Measurements from ENCODE around the gene CASKIN2.

The CASKIN2 gene

DNA sequence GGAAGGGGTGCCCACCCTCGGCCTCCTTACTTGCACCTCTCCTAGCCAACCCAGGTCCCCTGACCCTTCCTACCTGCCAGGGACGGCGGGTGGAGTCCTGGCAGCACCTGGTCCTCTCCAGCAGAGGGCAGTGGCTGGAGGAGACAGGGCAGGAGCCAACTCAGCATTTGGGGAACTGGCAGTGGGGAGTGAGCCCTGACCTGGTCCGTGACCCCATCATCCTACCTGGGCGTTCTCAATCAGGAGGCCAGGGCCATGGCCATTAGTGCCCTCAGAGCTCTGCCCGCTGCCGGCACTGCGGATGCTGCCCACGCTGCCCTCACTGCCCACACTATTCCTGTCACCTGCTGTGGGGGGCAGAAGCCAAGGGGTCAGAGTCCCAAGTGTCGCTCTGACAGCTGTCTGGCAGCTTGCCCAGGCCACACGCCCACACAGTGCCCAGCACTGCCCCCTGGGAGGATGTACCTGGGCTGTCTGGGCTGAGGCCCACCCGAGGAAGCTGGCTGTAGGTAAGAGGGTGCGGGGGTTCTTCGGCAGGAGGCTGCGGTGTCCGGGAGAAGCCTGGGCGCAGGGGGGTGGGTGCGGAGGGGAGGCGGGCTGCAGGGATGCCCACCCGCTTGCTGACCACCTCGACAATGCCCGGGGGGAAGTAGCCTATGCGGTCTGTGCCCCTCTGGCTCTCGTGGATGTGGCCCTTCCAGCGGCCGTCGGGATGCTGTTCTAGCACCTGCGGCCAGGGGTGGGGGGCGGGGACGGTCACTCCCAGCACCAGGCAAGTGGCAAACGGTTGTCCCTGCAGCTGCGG lies 10.8 kb downstream of the CASKIN2 start:
- no peak for DNase-seq (ENCODE audit: low spot score)

DNA sequence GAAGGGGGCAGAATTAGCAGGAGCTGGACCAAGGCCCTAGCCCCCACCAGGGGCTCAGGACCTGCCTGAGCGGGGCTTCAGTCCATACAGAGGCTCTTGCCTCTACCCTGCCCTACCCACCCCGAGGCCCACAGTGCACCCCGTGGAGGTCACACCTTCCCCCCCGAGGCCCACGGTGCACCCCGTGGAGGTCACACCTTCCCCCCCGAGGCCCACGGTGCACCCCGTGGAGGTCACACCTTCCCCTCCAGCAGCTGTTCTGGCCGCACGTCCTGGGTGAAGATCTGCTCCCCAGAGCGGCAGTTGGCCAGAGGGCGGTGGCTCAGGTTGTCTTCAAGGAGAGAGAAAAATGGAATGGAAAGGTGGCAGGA lies 11.4 kb downstream of the CASKIN2 start:
- DNase-seq (ENCODE audit: low spot score): no peak

DNA sequence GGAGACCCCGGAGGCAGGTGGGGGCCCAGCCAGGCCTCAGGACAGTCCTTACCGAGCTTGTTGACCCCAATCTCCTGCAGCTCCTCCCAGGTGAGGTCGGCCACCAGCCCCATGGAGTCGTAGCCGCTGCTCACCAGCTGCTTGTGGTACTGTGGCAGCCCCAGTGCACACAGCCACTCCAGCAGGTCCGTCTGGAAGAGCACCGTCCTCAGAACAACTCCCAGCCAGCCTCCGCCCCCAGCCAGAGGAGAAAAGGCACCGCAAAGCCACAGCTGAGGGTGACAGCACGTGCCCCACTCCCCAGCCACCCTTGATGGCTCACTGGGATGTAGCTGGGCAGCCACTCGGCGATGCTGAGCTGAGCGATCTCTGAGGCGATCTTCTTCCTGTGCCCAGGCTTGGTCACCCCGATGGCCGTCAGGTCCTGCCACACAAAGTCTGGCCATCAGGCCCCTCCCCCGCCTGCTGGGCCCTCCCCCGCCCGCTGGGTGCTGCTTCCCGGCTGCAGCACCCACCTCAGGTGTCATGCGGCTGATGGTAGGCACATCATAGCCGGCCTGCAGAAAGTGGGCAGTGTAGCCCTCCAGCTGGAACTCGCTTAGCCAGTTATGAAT lies 11.9 kb downstream of the CASKIN2 start:
- DNase-seq (ENCODE audit: low spot score): no peak

DNA sequence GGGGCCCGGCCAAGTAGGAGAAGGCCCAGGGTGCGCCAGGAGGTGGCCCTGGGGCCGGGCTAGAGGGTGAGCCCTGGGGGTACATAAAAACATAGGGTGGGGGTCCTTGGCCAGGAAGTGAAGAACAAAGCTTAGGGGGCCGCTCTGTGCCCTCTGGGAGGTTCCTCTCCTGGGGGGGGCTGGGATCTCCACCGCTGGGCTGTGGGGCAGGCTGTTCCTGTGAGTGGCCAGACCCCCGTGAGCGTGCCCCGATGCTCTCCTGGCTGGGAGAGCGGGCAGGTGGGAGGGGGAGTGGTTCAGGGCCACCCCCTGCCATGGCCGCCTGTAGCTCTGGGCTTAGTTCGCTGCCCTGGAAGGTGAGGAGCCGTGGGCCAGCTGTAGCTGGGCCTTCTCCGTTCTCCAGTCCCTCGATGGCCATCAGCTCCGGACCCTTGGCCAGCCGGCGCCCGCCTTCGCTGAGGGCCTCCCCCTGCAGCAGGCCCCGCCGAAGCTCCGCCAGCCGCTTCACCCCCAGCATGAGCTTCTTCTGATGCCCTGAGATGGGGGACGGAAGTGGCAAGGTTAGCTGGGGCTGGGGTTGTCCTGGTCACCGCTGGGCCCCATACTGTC lies 12.5 kb downstream of the CASKIN2 start:
- DNase-seq (ENCODE audit: low spot score): no peak

DNA sequence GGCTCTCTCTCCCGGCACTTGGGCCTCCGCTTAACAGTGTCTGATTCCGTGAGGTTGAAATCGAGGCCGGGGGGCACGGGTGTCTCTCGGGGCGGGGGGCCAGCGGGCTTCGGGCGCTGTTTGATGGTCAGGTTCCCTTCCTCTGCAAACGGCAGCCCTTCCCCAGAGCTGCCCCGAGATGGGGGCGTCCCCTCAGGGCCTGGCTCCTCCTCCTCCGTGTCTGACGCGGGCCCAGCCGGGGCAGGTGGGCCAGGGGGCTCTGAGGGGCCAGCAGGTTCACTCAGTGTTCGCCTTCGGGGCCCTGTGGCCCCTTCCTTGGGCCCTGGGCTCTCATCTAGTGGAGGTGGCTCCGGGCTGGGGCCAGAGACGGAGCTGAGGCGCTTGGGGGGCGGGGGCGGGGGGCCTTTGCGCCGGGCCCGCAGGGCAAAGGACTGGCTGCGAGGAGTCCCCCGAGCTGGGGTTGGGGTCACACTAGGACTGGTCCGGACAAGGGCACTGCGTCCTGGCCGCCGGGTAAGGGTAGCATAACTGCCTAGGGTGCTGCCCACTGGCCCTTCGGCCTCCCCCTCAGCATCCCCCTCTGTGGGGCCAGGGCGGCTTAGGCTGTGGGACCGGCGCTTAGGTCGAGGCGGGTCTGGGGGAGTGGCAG lies 13.1 kb downstream of the CASKIN2 start:
- DNase-seq (ENCODE audit: low spot score): no peak

DNA sequence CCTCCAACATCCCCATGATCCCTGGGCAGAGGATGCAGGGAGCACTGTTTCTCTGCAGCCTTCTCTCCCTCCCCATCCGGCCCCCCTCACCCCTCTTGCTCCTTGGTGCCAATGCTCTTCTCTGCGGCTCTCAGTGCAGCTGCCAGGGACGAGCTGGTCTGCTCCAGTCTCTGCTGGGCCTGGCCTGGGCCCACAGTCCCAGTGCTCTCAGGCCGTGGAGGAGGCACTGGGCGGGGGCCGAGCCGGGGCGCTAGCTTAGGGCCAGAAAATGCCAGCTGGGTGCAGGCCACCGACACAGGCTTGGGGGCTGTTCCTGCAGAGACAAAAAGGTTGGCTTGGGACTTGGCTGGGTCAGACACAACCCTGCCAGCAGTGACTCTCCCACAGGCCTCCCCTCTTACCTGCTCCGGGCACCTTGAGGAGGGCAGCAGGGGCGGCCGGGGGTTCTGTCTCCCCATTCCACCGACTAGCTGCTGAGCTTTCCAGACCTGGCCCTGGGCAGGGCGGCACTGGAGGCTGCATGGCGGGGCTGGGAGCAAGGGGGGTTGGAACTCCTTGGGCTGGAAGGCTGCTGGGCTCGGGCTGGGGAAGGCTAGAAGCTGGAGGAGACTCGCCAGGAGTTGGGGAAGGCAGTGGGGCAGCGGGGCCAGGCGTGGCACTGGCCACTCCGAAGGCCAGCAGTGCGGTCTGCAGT lies 13.8 kb downstream of the CASKIN2 start:
- DNase-seq (ENCODE audit: low spot score): peak; percentile 93

DNA sequence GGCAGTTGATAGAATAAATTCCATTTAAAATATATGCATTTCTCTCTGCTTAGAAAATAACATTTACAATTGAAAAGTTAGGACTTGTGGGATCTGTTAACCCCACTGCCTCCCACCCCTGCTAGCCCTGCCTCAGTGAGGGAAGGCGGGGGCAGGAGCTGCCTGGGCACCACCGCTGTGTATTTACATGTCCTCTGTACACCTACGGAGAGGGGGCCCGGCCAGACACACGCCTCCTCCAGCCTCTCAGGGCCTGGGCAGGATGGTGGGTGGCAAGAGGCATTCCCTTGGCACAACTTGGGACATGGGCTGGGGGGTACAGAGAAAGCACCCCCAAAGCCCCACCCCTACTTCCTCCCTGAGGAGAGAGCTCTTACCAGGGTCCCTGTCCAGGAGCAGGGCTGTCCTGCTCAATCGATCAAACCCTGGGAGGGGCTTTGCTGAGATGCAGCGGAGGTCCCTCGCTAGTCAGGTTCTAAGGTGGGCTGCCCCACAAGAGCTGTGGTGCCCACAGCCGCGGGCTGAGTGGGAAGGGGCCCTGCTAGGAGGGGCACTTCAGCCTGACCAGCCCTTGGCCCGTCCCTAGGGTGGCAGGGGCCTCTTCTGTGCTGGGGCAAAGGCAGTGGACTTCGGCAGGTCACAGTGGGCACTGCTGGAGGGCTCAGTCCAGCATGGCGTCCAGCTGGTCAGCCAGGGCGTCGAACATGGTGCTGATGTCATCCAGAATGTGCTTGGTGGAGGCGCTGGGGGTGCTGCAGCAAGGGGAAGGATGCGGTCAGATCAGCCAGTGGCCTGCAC lies 14.7 kb downstream of the CASKIN2 start:
- DNase-seq (ENCODE audit: low spot score): no peak

DNA sequence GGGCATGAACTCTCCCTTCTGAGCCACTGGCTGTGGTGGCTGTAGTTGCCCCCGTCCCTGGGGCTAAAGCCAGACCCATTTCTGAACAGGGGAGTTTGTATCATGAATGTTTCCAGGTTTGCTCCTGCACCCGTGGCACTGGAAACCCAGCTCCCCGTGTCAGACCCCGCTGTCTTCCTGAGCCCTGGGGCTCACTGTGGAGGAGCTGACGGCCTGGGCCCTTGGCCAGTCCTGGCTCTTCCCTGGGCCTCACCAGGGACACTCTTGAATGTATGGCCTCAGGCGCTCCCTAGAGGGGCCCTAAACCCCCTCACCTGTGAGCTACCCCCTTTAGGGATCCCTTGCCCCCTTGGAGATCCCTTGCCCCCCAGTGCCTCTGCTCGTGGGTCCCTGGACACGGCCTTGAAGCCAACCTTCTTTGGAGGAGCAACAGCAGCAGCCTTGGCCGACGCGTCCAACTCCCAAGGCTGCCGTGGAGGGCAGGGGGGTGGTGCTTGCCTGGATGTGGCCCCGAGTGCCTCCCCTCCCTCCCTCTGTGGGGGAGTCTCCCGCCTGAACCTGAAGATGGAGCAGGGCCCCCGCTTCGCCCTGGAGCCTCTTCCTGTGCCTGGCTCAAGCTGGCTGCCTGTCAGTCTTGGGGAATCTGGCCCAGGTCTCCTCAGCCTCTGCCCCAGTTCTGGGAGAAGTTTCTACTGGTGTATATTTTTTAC lies 15.9 kb downstream of the CASKIN2 start:
- DNase-seq (ENCODE audit: low spot score): no peak

DNA sequence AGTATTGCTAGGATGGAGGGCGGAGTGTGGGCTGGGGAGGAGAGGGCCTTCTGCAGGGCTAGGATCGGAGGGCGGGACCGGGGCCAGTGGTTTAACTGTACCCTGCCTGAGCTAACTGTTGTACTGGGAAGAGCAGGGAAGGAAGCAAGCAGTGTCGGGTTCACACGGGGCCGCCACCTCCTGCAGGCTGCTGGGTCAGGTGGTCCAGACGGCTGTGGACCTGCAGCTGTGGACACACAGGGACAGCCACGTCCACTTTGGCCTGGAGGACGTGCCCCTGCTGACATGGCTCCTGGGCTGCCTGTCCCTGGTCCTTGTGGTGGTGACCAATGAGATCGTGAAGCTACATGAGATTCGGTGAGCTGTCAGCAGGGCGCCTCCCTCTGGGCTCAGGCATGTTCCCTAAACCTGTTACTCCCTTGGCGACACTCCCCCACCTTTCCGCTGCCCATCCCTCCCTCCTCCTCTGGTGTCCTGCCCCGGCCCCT lies 16.6 kb downstream of the CASKIN2 start:
- no peak for DNase-seq (ENCODE audit: low spot score)

DNA sequence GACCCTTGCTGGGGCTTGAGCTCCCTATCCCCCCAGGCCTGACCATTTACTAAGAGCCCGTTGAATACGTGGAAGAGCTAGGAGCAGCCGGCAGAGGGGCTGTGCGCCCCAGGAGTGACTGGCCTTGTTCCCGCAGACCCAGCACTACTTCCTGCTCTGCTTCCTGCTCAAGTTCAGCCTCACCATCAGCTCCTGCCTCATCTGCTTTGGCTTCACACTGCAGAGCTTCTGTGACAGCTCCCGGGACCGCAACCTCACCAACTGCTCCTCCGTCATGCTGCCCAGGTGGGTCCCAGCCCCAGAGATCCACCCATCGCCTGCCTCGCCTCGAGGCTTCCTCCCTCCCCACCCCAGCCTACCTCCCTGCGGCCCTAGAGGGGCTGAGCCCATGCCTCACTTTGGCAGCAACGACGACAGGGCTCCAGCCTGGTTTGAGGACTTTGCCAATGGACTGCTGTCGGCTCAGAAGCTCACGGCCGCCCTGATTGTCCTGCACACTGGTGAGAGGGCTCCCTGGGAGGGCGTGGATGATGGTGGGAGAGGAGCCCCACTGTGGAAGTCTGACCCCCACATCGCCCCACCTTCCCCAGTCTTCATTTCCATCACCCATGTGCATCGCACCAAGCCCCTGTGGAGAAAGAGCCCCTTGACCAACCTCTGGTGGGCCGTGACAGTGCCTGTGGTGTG lies 17.2 kb downstream of the CASKIN2 start:
- no peak for DNase-seq (ENCODE audit: low spot score)

DNA sequence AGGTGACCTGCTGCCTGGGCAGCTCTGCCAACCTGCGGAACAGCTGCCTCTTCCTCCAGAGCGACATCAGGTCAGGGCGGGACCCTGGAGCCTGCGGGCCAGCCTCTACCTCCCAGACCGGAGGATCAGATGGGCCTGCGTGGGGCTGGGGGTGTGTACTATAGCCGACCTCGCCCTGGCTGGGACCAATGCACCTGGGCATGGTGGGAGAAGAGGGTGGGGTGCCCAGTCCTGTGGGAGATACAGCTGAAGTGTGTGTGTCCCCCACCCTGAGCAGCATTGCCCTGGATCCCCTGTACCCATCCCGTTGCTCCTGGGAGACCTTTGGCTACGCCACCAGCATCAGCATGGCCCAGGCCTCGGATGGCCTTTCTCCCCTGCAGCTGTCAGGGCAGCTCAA lies 19.3 kb downstream of the CASKIN2 start:
- no peak for DNase-seq (ENCODE audit: low spot score)

DNA sequence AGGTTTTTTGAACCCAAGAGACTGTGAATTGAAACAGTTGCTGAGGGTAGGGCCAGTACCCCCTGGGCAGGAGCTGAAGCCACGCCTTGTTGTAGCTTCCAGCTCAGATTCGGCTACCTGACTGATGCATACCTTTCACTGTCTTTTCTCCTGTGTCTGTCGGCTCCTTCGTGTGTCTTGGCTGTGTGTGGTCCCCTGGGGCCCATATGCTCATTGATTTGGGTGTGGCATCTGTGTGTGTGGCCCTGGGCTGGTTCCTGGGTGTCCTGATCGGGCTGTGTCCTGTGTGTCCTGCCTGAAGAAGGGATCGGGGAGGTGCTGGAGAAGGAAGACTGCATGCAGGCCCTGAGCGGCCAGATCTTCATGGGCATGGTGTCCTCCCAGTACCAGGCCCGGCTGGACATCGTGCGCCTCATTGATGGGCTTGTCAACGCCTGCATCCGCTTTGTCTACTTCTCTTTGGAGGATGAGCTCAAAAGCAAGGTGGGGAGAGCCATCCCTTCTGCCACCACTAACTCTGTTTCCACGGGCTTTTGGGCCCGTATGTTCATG lies 20.9 kb downstream of the CASKIN2 start:
- DNase-seq (ENCODE audit: low spot score): no peak

DNA sequence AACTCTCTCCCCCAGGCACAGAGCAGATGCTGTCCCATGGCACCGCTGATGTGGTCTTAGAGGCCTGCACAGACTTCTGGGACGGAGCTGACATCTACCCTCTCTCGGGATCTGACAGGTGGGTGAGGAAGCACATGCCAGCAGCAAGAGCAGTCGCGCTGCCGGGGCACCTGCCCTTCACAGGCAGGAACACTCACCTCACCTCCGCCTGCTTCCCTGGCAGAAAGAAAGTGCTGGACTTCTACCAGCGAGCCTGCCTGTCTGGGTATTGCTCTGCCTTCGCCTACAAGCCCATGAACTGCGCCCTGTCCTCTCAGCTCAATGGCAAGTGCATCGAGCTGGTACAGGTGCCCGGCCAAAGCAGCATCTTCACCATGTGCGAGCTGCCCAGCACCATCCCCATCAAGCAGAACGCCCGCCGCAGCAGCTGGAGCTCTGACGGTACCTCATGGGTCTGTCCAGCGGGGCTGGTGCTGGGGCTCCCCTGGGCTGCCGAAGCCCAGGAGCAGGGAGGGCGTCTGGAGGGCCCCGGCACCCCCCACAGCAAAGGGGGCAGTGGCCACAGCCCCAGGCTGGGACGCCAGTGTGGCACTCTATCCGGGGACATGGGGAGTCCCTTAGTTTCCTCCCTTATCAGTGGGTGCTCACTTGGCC lies 21.7 kb downstream of the CASKIN2 start:
- no peak for DNase-seq (ENCODE audit: low spot score)

DNA sequence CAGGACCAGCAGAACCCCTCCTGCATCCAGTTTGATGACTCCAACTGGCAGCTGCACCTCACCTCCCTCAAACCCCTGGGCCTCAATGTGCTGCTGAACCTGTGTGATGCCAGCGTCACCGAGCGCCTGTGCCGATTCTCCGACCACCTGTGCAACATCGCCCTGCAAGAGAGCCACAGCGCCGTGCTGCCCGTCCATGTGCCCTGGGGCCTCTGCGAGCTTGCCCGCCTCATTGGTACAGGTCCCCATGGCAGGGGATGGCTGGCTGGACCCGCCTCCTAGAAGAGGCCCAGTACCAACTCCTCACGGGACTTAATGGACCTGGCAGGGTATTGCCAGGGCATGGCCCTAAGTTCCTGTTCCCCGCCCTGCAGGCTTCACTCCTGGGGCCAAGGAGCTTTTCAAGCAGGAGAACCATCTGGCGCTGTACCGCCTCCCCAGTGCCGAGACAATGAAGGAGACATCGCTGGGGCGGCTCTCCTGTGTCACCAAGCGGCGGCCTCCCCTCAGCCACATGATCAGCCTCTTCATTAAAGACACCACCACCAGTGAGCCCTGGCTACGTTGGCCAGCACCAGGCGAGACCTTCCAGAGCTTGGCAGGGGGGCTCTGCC lies 22.7 kb downstream of the CASKIN2 start:
- no peak for DNase-seq (ENCODE audit: low spot score)

DNA sequence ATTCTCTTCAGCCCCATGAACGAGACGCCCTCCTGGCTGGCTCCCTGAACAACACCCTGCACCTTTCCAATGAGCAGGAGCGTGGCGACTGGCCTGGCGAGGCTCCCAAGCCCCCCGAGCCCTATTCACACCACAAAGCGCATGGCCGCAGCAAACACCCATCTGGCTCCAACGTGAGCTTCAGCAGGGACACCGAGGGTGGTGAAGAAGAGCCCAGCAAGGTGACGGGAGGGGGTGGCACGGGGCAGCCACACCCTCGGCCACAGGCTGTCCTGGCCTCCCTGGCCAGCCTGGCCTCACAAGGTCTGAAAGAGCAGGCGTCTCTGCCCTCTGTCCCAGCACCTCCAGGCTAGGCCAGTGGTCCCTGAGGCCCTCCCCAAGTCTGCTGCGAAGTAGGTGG lies 23.7 kb downstream of the CASKIN2 start:
- DNase-seq (ENCODE audit: low spot score): no peak

DNA sequence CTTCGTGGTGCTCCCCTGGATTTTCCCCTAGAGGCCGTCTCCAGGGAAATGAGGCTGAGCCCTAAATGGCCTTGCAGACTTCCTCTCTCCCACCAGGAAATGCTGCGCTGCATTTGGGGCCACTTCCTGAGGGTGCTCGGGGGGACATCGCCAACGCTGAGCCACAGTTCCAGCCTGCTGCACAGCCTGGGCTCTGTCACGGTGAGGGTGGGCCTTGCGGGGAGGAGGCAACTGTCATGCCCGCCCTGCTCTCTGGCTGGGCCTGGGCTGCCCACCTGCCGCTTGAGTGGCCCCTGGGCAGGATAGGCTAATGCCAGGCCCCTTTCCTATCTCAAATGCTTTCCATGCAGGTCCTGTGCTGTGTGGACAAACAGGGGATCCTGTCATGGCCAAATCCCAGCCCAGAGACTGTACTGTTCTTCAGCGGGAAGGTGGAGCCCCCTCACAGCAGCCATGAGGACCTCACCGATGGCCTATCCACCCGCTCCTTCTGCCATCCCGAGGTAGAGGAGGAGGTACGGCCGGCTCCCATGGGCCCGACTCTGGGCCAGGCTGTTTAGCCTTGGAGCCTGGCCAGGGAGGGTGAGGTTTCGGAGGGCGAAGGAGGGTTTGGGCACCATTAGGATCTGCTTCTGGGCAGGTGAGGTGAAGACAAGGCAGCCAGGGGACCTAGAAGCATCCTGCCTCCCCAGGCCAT lies 24.2 kb downstream of the CASKIN2 start:
- no peak for DNase-seq (ENCODE audit: low spot score)

DNA sequence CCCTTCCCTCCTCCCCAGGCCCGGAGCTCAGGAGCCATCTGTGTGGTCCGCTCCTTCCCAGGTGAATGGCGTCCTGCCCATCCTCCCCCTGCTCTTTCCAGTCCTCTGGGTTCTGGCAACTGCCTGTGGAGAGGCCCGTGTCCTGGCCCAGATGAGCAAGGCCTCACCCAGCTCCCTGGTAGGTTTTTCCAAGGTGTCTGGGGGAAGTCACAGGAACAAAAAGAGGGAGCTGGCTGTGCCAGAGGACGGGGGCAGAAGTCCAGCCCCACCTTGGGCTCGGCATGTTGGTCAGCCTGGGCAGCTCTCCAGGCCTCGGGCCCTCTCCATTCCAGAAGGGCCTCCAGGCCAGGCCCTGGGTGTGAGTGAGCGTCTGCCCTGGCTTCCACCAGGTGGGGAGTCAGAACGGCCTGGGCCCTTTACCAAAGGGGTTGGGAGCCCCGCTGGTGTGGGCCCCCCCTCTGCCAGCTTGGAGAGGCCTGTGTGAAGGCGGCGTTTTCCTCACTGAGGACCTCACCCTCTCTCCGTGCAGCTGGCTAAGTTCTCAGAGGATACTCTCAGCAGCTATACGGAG lies 25.1 kb downstream of the CASKIN2 start:
- no peak for DNase-seq (ENCODE audit: low spot score)

DNA sequence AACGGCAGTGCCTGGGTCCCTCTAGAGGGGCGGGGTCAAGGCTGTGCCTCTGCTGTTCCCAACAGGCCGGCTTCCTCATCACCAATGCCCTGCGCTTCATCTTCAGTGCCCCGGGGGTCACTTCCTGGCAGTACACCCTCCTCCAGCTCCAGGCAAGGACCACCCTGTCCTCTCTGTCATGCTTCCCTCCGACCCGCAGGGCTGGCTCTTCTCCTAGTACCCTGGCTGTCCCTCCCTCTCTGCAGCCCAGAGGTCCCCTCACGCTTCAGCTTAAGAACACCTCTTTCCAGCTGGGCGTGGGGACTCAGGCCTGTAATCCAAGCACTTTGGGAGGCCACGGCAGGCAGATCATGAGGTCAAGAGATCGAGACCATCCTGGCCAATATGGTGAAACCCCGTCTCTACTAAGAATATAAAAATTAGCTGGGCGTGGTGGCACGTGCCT lies 25.8 kb downstream of the CASKIN2 start:
- no peak for DNase-seq (ENCODE audit: low spot score)

Data from globus pallidus (tissue), 1 donor.